Neural cell (in vitro differentiated cells): Measurements from ENCODE around the gene SLC25A36. TPM values are rescaled to one million over a fixed set of nuclear protein-coding genes. Genes with fewer than 3 reads are reported as not detected.

ENCODE experiments used
- H2AFZ ChIP-seq: fragments of 200-600, 300-800 bp; sonication (generic), shearing (Covaris generic); 2 replicates; pipeline ENCODE4 v1.6.0; 2014; ENCODE audit warnings: low read depth, mild to moderate bottlenecking, antibody characterized with exemption, low read length, moderate library complexity
- H3F3A ChIP-seq: fragments of 200-600 bp; shearing (Covaris generic); 2 replicates; pipeline ENCODE4 v1.6.1; 2016; ENCODE audit warnings: mild to moderate bottlenecking, moderate library complexity, mixed read lengths, antibody characterized with exemption, low read length; ENCODE audit not compliant: insufficient read depth, poor library complexity, severe bottlenecking
- H3K27ac ChIP-seq: fragments of 200-600, 300-800 bp; sonication (generic), shearing (Covaris generic); 2 replicates; pipeline ENCODE4 v1.5.1; 2014; ENCODE audit warnings: mild to moderate bottlenecking, low read length, moderate library complexity
- H3K27me3 ChIP-seq: fragments of 300-800, 200-600 bp; sonication (generic), shearing (Covaris generic); 2 replicates; pipeline ENCODE4 v1.6.0; 2014; ENCODE audit warnings: mild to moderate bottlenecking, low read depth, low read length, moderate library complexity; ENCODE audit not compliant: insufficient read depth
- H3K36me3 ChIP-seq: fragments of 300-800, 200-600 bp; sonication (generic), shearing (Covaris generic); 2 replicates; pipeline ENCODE4 v1.5.1; 2014; ENCODE audit warnings: mild to moderate bottlenecking, antibody characterized with exemption, low read length, moderate library complexity; ENCODE audit not compliant: insufficient read depth
- H3K4me2 ChIP-seq: fragments of 300-800, 200-600 bp; sonication (generic), shearing (Covaris generic); 2 replicates; pipeline ENCODE4 v1.6.0; 2014; ENCODE audit warnings: mild to moderate bottlenecking, low read length
- H3K4me3 ChIP-seq: fragments of 300-800, 200-600 bp; sonication (generic), shearing (Covaris generic); 2 replicates; pipeline ENCODE4 v1.5.1; 2014; ENCODE audit warnings: mild to moderate bottlenecking, low read length, moderate library complexity
- H3K79me2 ChIP-seq: fragments of 200-600 bp; shearing (Covaris generic); replicated peaks from 2 replicates; pipeline ENCODE4 v1.6.0; 2014; ENCODE audit warnings: mild to moderate bottlenecking, low read length, moderate library complexity; ENCODE audit not compliant: insufficient read depth
- H3K9ac ChIP-seq: fragments of 300-800, 200-600 bp; sonication (generic), shearing (Covaris generic); 2 replicates; pipeline ENCODE4 v1.6.1; 2016; ENCODE audit warnings: mild to moderate bottlenecking, low read length, mixed read lengths
- H3K9me2 ChIP-seq: fragments of 200-600 bp; shearing (Covaris generic); 2 replicates; pipeline ENCODE4 v1.6.1; 2016; ENCODE audit warnings: mild to moderate bottlenecking, low read length, mixed read lengths; ENCODE audit not compliant: insufficient read depth
- H3K9me3 ChIP-seq: fragments of 200-600, 300-800 bp; sonication (generic), shearing (Covaris generic); 2 replicates; pipeline ENCODE4 v1.6.1; 2016; ENCODE audit warnings: mild to moderate bottlenecking, mixed run types, low read length, moderate library complexity, mixed read lengths
- H4K20me1 ChIP-seq: fragments of 200-600 bp; shearing (Covaris generic); 2 replicates; pipeline ENCODE4 v1.6.1; 2016; ENCODE audit warnings: mild to moderate bottlenecking, mixed run types; ENCODE audit not compliant: insufficient read depth
- EZH2 ChIP-seq: fragments of 200-600, 300-800 bp; shearing (Covaris generic), sonication (generic); IDR thresholded peaks from 2 replicates; pipeline ENCODE4 v1.6.1; 2014; ENCODE audit warnings: antibody characterized with exemption, low read length, borderline replicate concordance, mild to moderate bottlenecking; ENCODE audit not compliant: insufficient read depth, poor library complexity, severe bottlenecking
- MXI1 ChIP-seq: fragments of 450-650 bp; conservative IDR thresholded peaks from 2 replicates; pipeline ENCODE4 v1.6.1; 2014; ENCODE audit warnings: antibody characterized with exemption, mild to moderate bottlenecking; ENCODE audit not compliant: poor library complexity, severe bottlenecking
- RAD21 ChIP-seq: fragments of 450-650 bp; conservative IDR thresholded peaks from 2 replicates; pipeline ENCODE4 v1.6.1; 2014; ENCODE audit warnings: antibody characterized with exemption, mild to moderate bottlenecking, moderate library complexity
- REST ChIP-seq: IDR thresholded peaks from 2 replicates; pipeline ENCODE4 v1.6.1; 2012; ENCODE audit warnings: borderline replicate concordance
- SMC3 ChIP-seq: fragments of 450-650 bp; conservative IDR thresholded peaks from 2 replicates; pipeline ENCODE4 v1.6.1; 2014; ENCODE audit warnings: antibody characterized with exemption, mild to moderate bottlenecking, moderate library complexity; ENCODE audit not compliant: poor library complexity
- TAF1 ChIP-seq: IDR thresholded peaks from 2 replicates; pipeline ENCODE4 v1.6.1; 2012; ENCODE audit warnings: low read depth
- polyA plus RNA-seq: library from polyadenylated mRNA; depleted of rRNA; stranded (reverse); fragments of >200 nt; gene quantifications from 2 replicates; pipeline ENCODE4 v1.2.3, GENCODE V29; 2014

SLC25A36 gene
- polyA plus RNA-seq, 1 donor from 2014 or later = 227 TPM

GRCh38 chr3:141021261-141021660 is 79.6 kb downstream of the SLC25A36 start:
- H3K9me2 ChIP-seq = no peaks in the 10 kb centered on the region
- no peak for TF ChIP-seq REST
- no peak for TF ChIP-seq SMC3
- no peak for TF ChIP-seq EZH2
- no peak for TF ChIP-seq MXI1
- TF ChIP-seq RAD21 = no peak
- no peak for TF ChIP-seq TAF1
- no peak overlapping the region for H3K9ac ChIP-seq
- no peaks in the 10 kb centered on the region for H3K9me3 ChIP-seq
- no peaks in the 10 kb centered on the region for H3K79me2 ChIP-seq
- H3K27me3 ChIP-seq = no peaks in the 10 kb centered on the region
- no peaks in the 10 kb centered on the region for H3K36me3 ChIP-seq
- no peak overlapping the region for H3K4me2 ChIP-seq
- H2AFZ ChIP-seq = no peak overlapping the region
- H3F3A ChIP-seq = no peaks in the 10 kb centered on the region
- no peaks in the 10 kb centered on the region for H4K20me1 ChIP-seq
- no peak overlapping the region for H3K4me3 ChIP-seq
- no peak overlapping the region for H3K27ac ChIP-seq

Other genes starting within 250 kb of the SLC25A36 start
- 6.1 and 7.7 TPM in 2 replicates for gene SPSB4, start 109.5 kb downstream of the SLC25A36 start, polyA plus RNA-seq